ENCODE results near the gene SPOUT1. TPM values are rescaled to one million over a fixed set of nuclear protein-coding genes. Genes with fewer than 3 reads are reported as not detected.
"Not testable (repeated sequence)": the region's sequence is repeated elsewhere in the genome, so short reads cannot be mapped to it uniquely, and the experiment has no call there.

The SPOUT1 gene
- total and polyA plus RNA-seq, 7 donors: 4.8 to 31.6 (median 25.4) TPM

DNA sequence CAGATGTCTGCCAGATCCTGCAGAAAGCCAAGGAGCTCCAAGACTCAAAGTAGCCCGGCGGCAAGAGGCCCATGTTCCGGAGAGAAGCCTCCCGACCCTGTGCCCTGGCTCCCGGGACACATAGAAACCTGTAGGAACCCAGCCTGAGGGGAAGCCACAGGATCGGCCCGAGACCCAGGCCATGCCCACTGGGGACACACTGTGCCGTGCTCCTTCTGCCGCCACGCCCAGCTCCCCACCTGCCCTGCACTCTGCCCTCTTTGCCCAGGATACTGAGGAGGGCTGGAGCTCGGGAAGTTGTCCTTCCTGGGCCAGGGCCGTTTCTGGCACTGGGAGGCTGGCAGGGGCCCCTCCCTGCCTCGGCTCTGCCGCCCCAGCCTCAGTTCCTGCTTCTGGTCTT, 21.8 kb downstream of the SPOUT1 start:
- Histone ChIP-seq H3K36me3 (peaks cover 20 to 63% (median 37%) of the 10 kb centered on the region in 4 donors), H3K4me1 (no peaks in the 10 kb centered on the region), H3K9me3 (no peaks in the 10 kb centered on the region), H3K27ac (no peak overlapping the region), H3K4me3 (no peak overlapping the region), H3K27me3 (no peaks in the 10 kb centered on the region)
- intact Hi-C loops (cut with DNase I): no loop called here
- WGBS, 2 donors: 69 to 81% methylated on average over 14 of the region's 14 CpGs
- DNase-seq: no peak
- no peak for TF ChIP-seq POLR2AphosphoS5 (IDR thresholded peaks at IDR 0.05)
- TF ChIP-seq, protein P1, sequence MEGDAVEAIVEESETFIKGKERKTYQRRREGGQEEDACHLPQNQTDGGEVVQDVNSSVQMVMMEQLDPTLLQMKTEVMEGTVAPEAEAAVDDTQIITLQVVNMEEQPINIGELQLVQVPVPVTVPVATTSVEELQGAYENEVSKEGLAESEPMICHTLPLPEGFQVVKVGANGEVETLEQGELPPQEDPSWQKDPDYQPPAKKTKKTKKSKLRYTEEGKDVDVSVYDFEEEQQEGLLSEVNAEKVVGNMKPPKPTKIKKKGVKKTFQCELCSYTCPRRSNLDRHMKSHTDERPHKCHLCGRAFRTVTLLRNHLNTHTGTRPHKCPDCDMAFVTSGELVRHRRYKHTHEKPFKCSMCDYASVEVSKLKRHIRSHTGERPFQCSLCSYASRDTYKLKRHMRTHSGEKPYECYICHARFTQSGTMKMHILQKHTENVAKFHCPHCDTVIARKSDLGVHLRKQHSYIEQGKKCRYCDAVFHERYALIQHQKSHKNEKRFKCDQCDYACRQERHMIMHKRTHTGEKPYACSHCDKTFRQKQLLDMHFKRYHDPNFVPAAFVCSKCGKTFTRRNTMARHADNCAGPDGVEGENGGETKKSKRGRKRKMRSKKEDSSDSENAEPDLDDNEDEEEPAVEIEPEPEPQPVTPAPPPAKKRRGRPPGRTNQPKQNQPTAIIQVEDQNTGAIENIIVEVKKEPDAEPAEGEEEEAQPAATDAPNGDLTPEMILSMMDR (IDR thresholded peaks at IDR 0.05): no peak
- TF ChIP-seq EP300 (IDR thresholded peaks at IDR 0.05): no peak
- TF ChIP-seq POLR2A (IDR thresholded peaks at IDR 0.05): no peak

DNA sequence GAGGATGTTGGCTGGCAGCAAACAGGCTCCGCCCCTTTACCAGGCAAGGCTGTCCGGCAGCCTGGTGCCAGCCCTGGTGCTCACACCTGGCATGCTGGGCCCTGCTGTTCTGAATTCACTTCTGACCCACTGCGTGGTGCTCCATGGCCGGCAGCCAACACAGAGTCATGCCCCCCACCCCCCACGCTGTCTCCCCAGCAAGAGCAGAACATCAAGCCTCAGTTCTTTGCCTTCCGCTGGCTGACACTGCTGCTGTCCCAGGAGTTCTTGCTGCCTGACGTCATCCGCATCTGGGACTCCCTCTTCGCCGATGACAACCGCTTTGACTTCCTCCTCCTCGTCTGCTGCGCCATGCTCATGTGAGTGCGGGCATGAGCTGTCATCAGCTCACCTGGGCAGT, 23.9 kb downstream of the SPOUT1 start:
- Histone ChIP-seq H3K9me3 (no peaks in the 10 kb centered on the region), H3K4me1 (no peaks in the 10 kb centered on the region), H3K36me3 (peaks cover 20 to 85% (median 39%) of the 10 kb centered on the region in 4 donors), H3K27me3 (no peaks in the 10 kb centered on the region), H3K4me3 (no peak overlapping the region), H3K27ac (no peak overlapping the region)
- 91% methylated on average over 14 of the region's 14 CpGs for WGBS, 2 donors
- intact Hi-C loops (cut with DNase I): no loop called here
- no peak for DNase-seq
- TF ChIP-seq POLR2AphosphoS5 (IDR thresholded peaks at IDR 0.05) (no peak), POLR2A (IDR thresholded peaks at IDR 0.05) (no peak), EP300 (IDR thresholded peaks at IDR 0.05) (no peak)
- TF ChIP-seq, protein P1 (IDR thresholded peaks at IDR 0.05): no peak

DNA sequence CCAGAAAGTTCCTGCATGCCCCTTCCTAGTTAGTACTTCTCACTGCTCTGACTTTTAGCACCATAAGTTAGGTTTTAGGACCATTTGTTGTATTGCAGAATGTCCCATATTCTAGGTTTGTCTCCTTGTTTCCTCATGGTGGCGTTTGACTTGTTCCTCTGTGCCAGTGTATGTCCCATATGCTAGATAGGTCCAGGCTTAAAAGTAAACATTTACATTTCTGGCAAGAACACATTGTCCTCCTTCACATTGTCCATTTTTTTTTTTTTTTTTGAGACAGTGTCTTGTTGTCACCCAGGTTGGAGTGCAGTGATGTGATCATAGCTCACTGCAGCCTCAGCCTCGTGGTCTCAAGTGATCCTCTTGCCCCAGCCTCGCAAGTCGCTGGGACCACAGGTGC, 27.1 kb downstream of the SPOUT1 start:
- H3K27ac ChIP-seq: no peak overlapping the region
- no peaks in the 10 kb centered on the region for H3K27me3 ChIP-seq
- no peak for TF ChIP-seq POLR2A (IDR thresholded peaks at IDR 0.05)
- no peak overlapping the region for H3K4me3 ChIP-seq
- no peak for DNase-seq
- no peaks in the 10 kb centered on the region for H3K4me1 ChIP-seq
- 88 to 90% methylated on average over 4 of the region's 4 CpGs for WGBS, 2 donors
- H3K36me3 ChIP-seq: peaks cover 38 to 99% (median 53%) of the 10 kb centered on the region in 4 donors
- intact Hi-C loops (cut with DNase I): no loop called here
- no peaks in the 10 kb centered on the region for H3K9me3 ChIP-seq

DNA sequence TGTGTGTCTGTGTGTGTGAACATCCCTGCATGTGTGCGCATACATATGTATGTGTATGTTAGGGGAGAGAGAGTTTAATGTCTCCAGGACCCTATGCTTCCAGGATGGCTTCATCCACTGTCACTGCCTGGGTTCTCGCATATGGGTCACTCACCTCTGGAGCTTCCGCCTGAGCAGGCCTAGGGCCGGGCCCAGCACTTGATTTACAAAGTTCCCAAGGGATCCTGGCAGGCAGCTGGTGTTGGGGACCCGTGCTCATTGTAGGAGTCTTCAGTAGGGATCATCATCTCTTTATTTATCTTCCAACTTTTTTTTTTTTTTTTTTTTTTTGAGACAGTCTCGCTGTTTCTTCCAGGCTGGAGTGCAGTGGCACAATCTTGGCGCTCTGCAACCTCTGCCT, 29.5 kb downstream of the SPOUT1 start:
- no peak for DNase-seq
- Histone ChIP-seq H3K4me1 (no peaks in the 10 kb centered on the region), H3K27me3 (no peaks in the 10 kb centered on the region), H3K27ac (no peak overlapping the region), H3K4me3 (no peak overlapping the region), H3K36me3 (peaks cover 30 to 97% (median 45%) of the 10 kb centered on the region in 4 donors), H3K9me3 (no peaks in the 10 kb centered on the region)
- 94 to 96% methylated on average over 7 of the region's 7 CpGs for WGBS, 2 donors
- TF ChIP-seq EP300 (IDR thresholded peaks at IDR 0.05) (no peak), POLR2AphosphoS5 (IDR thresholded peaks at IDR 0.05) (no peak)
- intact Hi-C loops (cut with DNase I): no loop called here

DNA sequence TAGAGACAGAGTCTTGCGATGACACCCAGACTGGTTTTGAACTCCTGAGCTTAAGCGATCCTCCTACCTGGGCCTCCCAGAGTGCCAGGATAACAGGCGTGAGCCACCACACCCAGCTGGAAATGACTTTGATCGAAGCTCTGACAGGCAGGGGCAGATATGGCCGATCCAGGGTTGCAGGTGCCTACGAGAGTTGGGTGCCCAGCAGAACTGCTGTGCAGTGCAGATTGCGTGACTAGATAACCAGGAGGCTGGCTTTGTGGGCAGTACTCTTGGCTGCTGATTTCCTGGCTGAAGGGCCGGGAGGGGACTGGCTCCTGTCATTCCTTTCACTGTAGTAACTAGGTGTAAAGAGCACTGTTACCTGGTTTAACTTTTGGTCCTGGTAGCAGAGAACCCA, 30.7 kb downstream of the SPOUT1 start:
- no peak for TF ChIP-seq POLR2AphosphoS5 (IDR thresholded peaks at IDR 0.05)
- TF ChIP-seq EP300 (IDR thresholded peaks at IDR 0.05): no peak
- TF ChIP-seq POLR2A (IDR thresholded peaks at IDR 0.05): no peak
- TF ChIP-seq, protein P1 (IDR thresholded peaks at IDR 0.05): no peak
- intact Hi-C loops (cut with DNase I): no loop called here
- Histone ChIP-seq H3K9me3 (no peaks in the 10 kb centered on the region), H3K4me3 (no peak overlapping the region), H3K27ac (no peak overlapping the region), H3K27me3 (no peaks in the 10 kb centered on the region), H3K4me1 (no peaks in the 10 kb centered on the region), H3K36me3 (peaks cover 28 to 95% (median 41%) of the 10 kb centered on the region in 4 donors)
- WGBS, 2 donors: 89 to 92% methylated on average over 8 of the region's 8 CpGs
- no peak for DNase-seq

DNA sequence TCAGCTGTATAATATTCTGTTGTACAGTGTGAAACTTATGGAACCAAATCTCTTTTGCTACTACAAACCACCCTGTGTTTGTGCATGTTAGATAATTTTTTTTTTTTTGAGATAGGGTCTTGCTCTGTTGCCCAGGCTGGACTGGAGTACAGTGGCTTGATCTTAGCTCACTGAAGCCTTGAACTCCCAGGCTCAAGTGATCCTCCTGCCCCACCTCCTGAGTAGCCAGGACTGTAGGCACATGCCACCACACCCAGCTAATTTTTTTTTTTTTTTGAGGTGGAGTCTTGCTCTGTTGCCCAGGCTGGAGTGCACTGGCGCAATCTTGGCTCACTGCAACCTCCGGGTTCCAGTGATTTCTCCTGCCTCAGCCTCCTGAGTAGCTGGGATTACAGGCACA, 34.6 kb downstream of the SPOUT1 start:
- DNase-seq; H3K9me3 ChIP-seq; H3K27ac ChIP-seq; intact Hi-C loops (cut with DNase I); H3K4me3 ChIP-seq; H3K27me3 ChIP-seq; H3K4me1 ChIP-seq: not testable (repeated sequence)
- peaks cover 32 to 95% (median 63%) of the 10 kb centered on the region in 4 donors for H3K36me3 ChIP-seq
- WGBS, 2 donors: 47 to 50% methylated on average over 2 of the region's 2 CpGs

Data from sigmoid colon (tissue), 7 donors.